Smooth muscle cell (in vitro differentiated cells): ENCODE measurements around the gene DNHD1. TPM values are rescaled to one million over a fixed set of nuclear protein-coding genes. Genes with fewer than 3 reads are reported as not detected.

ENCODE experiments used
- DNase-seq: peaks from one replicate; lab custom pipeline; 2025; ENCODE audit not compliant: unreplicated experiment; lab: John Stamatoyannopoulos, UW
- H2AFZ ChIP-seq: fragments of 200-600 bp; sonication (generic); 2 replicates; pipeline ENCODE4 v1.6.0; 2016; ENCODE audit warnings: antibody characterized with exemption, low read depth, mild to moderate bottlenecking
- H3F3A ChIP-seq: fragments of 200-600 bp; sonication (generic); 2 replicates; pipeline ENCODE4 v1.6.0; 2017; ENCODE audit warnings: antibody characterized with exemption, low read depth
- H3K27ac ChIP-seq: fragments of 200-600 bp; sonication (generic); 2 replicates; pipeline ENCODE4 v1.5.1; 2016; ENCODE audit warnings: low read depth, mild to moderate bottlenecking
- H3K27me3 ChIP-seq: fragments of 200-600 bp; sonication (generic); 2 replicates; pipeline ENCODE4 v1.6.1; 2016; ENCODE audit warnings: low read depth, mild to moderate bottlenecking
- H3K36me3 ChIP-seq: fragments of 200-600 bp; sonication (generic); 2 replicates; pipeline ENCODE4 v1.5.1; 2016; ENCODE audit warnings: low read depth
- H3K4me1 ChIP-seq: fragments of 200-600 bp; sonication (generic); 2 replicates; pipeline ENCODE4 v1.5.1; 2016; ENCODE audit warnings: low read depth
- H3K4me2 ChIP-seq: fragments of 200-600 bp; sonication (generic); 2 replicates; pipeline ENCODE4 v1.6.0; 2016; ENCODE audit warnings: mild to moderate bottlenecking
- H3K4me3 ChIP-seq: fragments of 200-600 bp; sonication (generic); 2 replicates; pipeline ENCODE4 v1.5.1; 2016; ENCODE audit warnings: mild to moderate bottlenecking
- H3K79me2 ChIP-seq: fragments of 200-600 bp; sonication (generic); 2 replicates; pipeline ENCODE4 v1.6.0; 2016; ENCODE audit warnings: low read depth, mild to moderate bottlenecking
- H3K9ac ChIP-seq: fragments of 200-600 bp; sonication (generic); 2 replicates; pipeline ENCODE4 v1.6.0; 2016; ENCODE audit warnings: low read depth
- H3K9me3 ChIP-seq: fragments of 200-600 bp; sonication (generic); replicated peaks from 2 replicates; pipeline ENCODE4 v1.5.1; 2016; ENCODE audit warnings: low read depth
- H4K20me1 ChIP-seq: fragments of 200-600 bp; sonication (generic); 2 replicates; pipeline ENCODE4 v1.6.0; 2016; ENCODE audit warnings: low read depth
- WGBS: methylation state at CpG from one replicate; pipeline ENCODE4 v1.1.7; 2016; ENCODE audit warnings: low lambda C conversion rate; 5-methylcytosine and 5-hydroxymethylcytosine counted together
- polyA plus RNA-seq: library from polyadenylated mRNA; unstranded; fragments of >200 nt; fragmentation: Nextera tagmentation; extraction: Ambion mirVana; gene quantifications from 2 replicates; pipeline ENCODE4 v1.2.1, GENCODE V29; 2016
- total RNA-seq: library from RNA; depleted of rRNA; stranded (reverse); fragments of >200 nt; gene quantifications from 2 replicates; pipeline ENCODE4 v1.2.3, GENCODE V29; 2014
- TF ChIP-seq, protein P1 (sequence below): fragments of 200-600 bp; sonication (generic); IDR thresholded peaks from 2 replicates; pipeline ENCODE4 v1.5.1; 2017; ENCODE audit warnings: borderline replicate concordance, mild to moderate bottlenecking, antibody characterized with exemption; ENCODE audit not compliant: insufficient read depth, poor library complexity, severe bottlenecking

Gene DNHD1
- total and polyA plus RNA-seq, 2 experiments from 2014 or later: 5.5 to 9.1 TPM

DNA sequence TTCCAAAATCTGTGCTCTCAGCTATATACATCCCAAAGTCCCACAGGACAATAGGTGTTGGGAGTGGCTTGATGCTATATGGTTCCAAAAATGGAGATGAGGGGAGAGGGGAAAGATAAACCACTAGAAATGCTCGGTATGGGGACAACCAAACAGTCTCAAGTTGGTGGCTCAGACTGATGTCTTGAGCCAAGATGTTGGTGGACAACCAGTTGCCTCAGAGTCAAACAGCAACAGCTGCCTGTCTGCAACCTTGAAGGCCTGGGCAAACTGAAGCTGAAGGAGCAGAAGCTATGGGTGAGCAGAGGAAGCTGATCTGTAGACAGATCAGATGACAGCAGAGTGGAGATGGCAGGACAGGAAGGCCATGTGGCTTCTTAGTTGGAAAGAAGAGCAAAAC lies 102.4 kb downstream of the DNHD1 start:
- Histone ChIP-seq H3K36me3 (peaks cover 5% of the 10 kb centered on the region), H3K27me3 (no peaks in the 10 kb centered on the region), H3K9me3 (no peaks in the 10 kb centered on the region), H3F3A (peaks cover 1% of the 10 kb centered on the region), H3K9ac (no peak overlapping the region), H2AFZ (no peak overlapping the region), H3K4me2 (no peak overlapping the region), H3K4me3 (no peak overlapping the region), H3K27ac (no peak overlapping the region), H3K79me2 (peaks cover 51% of the 10 kb centered on the region), H3K4me1 (peaks cover 6% of the 10 kb centered on the region), H4K20me1 (peaks cover 18% of the 10 kb centered on the region)
- 85% methylated on average over 1 of the region's 1 CpG for WGBS
- DNase-seq: no peak
- TF ChIP-seq, protein P1, sequence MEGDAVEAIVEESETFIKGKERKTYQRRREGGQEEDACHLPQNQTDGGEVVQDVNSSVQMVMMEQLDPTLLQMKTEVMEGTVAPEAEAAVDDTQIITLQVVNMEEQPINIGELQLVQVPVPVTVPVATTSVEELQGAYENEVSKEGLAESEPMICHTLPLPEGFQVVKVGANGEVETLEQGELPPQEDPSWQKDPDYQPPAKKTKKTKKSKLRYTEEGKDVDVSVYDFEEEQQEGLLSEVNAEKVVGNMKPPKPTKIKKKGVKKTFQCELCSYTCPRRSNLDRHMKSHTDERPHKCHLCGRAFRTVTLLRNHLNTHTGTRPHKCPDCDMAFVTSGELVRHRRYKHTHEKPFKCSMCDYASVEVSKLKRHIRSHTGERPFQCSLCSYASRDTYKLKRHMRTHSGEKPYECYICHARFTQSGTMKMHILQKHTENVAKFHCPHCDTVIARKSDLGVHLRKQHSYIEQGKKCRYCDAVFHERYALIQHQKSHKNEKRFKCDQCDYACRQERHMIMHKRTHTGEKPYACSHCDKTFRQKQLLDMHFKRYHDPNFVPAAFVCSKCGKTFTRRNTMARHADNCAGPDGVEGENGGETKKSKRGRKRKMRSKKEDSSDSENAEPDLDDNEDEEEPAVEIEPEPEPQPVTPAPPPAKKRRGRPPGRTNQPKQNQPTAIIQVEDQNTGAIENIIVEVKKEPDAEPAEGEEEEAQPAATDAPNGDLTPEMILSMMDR: no peak

DNA sequence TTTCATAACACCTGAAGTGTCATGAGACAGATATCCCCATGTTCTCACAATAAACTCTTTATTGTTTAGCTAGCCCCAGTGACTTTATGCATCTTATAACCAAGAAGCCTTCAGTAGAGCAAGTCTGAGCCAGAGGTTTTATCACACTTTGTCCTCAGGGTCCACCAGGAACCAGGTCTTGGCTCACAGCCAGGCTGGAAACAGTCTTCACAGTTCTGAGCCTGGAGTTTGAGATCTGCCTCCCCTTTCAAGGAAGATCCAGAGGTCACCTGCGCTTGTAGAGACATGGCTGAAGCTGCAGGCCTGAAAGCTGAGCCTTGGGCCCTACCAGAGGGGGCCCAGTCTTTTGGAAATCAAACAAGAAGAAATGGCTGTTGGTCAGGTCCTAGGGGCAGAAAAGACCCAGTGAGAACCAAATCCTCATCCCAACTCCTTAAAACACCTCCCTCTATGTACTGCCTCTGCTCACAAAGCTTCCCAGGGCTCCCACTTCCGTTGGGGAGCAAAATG lies 102.9 kb downstream of the DNHD1 start:
- no peak overlapping the region for H3K4me2 ChIP-seq
- H3K4me1 ChIP-seq: peaks cover 9% of the 10 kb centered on the region
- no peak overlapping the region for H2AFZ ChIP-seq
- TF ChIP-seq, protein P1: no peak
- no peaks in the 10 kb centered on the region for H3K9me3 ChIP-seq
- WGBS: 94% methylated on average over 2 of the region's 2 CpGs
- peaks cover 5% of the 10 kb centered on the region for H3K36me3 ChIP-seq
- H3K27ac ChIP-seq: no peak overlapping the region
- H3K9ac ChIP-seq: no peak overlapping the region
- H3K27me3 ChIP-seq: no peaks in the 10 kb centered on the region
- no peak overlapping the region for H3K4me3 ChIP-seq
- H3F3A ChIP-seq: peaks cover 6% of the 10 kb centered on the region
- no peak for DNase-seq
- peaks cover 56% of the 10 kb centered on the region for H3K79me2 ChIP-seq
- H4K20me1 ChIP-seq: peaks cover 20% of the 10 kb centered on the region

DNA sequence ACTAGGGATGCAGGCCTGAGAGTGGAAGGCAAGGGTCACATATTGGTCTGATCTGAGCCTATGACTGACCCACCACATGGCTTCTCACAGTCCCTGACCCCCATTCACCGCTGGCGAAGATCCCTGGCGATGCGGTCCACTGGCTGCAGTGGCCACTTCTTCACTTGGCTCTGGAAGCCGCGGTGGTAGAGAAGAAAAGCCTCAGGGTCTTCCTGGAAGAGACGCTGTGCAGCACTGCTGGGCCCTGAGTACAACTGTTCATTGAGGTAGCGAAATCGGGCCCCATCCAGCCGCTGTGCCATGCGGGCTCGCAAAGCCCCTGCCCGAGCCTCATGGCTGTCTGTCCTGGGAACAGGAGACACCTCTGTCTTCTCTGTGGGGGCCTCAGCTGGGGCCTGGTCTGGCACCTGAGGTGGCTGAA lies 104.0 kb downstream of the DNHD1 start:
- H3F3A ChIP-seq: peaks cover 15% of the 10 kb centered on the region
- H4K20me1 ChIP-seq: peaks cover 20% of the 10 kb centered on the region
- TF ChIP-seq, protein P1: no peak
- no peak overlapping the region for H3K4me3 ChIP-seq
- no peak overlapping the region for H2AFZ ChIP-seq
- peaks cover 5% of the 10 kb centered on the region for H3K36me3 ChIP-seq
- no peak overlapping the region for H3K27ac ChIP-seq
- H3K27me3 ChIP-seq: no peaks in the 10 kb centered on the region
- peaks cover 21% of the 10 kb centered on the region for H3K4me1 ChIP-seq
- WGBS: over 99% methylated on average over 13 of the region's 13 CpGs
- H3K4me2 ChIP-seq: no peak overlapping the region
- no peak overlapping the region for H3K9ac ChIP-seq
- no peaks in the 10 kb centered on the region for H3K9me3 ChIP-seq
- DNase-seq: no peak
- H3K79me2 ChIP-seq: peaks cover 67% of the 10 kb centered on the region
